KOPT-K1 (cell line): Measurements from ENCODE around the gene CRYBG1.

Source experiments
- H3K27ac ChIP-seq: fragments of 200-600 bp; sonication (generic); 2 replicates; pipeline ENCODE4 v1.5.1; 2016; ENCODE audit warnings: antibody characterized with exemption, mild to moderate bottlenecking, low read depth, low read length; ENCODE audit not compliant: poor library complexity, severe bottlenecking
- H3K36me3 ChIP-seq: fragments of 200-600 bp; sonication (generic); 2 replicates; pipeline ENCODE4 v1.5.1; 2017; ENCODE audit warnings: antibody characterized with exemption, mild to moderate bottlenecking, low read length, moderate library complexity; ENCODE audit not compliant: insufficient read depth
- H3K9me3 ChIP-seq: fragments of 200-600 bp; sonication (generic); 2 replicates; pipeline ENCODE4 v1.5.1; 2017; ENCODE audit warnings: antibody characterized with exemption, low read length, mild to moderate bottlenecking; ENCODE audit not compliant: insufficient read depth, poor library complexity, severe bottlenecking

CRYBG1 gene

DNA sequence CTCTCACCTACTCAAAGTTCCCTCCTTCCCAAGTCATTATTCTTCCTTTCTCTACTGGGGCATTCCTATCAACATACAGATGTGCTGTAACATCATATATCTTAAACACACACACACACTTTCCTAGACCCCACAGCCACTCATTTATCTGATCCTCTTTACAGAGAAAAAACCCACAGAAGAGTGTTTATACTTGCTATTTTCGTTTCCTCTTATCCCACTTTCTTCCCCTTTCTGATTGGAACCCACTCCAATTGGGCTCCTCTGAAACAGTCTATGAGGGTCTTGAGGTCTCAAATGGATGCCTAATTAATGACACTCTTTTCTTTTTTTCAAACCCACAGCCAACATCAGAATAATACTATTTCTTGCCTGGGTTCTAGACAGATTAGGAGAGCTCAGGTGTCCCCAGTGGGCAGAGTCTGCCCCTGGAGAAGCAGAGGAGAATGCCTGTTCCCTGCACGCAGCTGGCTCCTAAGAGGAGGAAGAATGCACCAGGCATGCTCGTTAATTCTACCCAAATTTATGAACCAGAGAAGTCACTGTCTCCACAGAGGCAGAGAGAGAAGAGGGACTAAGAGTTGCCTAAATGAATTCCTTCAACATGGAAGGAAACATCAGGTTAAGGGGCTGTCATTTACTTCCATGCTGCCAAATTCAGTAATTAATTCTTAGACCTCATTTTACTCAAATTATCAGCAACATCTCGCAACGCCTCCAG, 65.9 kb downstream of the CRYBG1 start:
- no peaks in the 10 kb centered on the region for H3K36me3 ChIP-seq
- no peaks in the 10 kb centered on the region for H3K9me3 ChIP-seq
- no peak overlapping the region for H3K27ac ChIP-seq

DNA sequence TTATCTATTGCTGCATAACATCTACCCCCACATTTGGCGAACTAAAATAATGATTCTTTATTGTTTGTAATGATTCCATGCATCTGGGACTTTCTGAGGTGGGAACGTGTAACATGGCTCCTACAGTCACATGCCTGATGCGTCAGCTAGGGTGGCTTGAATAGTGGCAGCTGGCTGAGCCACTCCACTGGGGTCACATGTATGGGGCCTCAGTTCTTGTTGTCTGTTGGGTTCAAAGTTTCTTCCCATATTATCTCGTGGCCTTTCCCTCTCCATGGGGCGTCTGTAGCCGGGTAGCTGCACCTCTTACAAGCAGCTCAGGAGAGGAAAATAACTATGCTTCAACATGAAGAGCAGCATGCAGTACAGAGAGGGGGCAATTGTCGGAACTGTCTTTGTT, 69.9 kb downstream of the CRYBG1 start:
- no peaks in the 10 kb centered on the region for H3K9me3 ChIP-seq
- no peaks in the 10 kb centered on the region for H3K36me3 ChIP-seq
- no peak overlapping the region for H3K27ac ChIP-seq

DNA sequence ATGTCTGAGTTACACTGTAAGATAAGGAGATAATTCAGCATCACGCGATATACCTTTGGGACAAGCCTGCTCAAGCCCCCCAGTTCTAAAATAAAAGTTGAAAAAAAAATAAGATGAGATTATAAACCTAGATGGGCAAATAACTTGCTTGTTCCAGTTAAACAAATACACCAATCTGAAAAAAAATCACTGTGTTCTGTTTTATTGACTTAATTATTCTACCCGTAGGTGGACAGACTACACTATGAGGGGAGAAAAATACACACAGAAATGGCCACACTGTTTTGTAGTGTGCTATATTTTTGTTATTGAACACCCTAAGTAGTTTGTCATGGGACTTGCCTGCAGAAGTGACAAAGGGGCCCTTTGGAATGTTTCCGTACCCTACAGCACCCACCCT, 70.9 kb downstream of the CRYBG1 start:
- no peaks in the 10 kb centered on the region for H3K9me3 ChIP-seq
- H3K36me3 ChIP-seq = no peaks in the 10 kb centered on the region
- no peak overlapping the region for H3K27ac ChIP-seq

DNA sequence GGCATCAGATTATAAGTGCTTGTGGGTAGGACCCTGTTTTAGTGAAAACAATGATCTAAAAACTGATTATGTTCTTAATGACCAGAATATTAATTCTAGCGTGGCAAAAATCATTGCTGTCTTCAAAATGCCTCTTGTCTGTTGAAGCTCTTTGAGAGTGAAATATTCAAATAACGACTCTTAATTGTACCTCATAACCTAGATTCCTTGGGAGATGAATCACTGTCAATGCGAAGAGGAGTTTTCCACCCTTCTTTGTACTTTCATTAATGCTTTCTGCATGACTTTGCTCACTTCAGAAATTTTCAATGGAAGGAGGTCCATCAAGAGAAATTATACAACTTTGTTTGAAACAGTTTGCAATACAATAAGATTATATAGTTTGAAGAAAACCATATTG, 71.5 kb downstream of the CRYBG1 start:
- no peaks in the 10 kb centered on the region for H3K36me3 ChIP-seq
- no peaks in the 10 kb centered on the region for H3K9me3 ChIP-seq
- no peak overlapping the region for H3K27ac ChIP-seq

DNA sequence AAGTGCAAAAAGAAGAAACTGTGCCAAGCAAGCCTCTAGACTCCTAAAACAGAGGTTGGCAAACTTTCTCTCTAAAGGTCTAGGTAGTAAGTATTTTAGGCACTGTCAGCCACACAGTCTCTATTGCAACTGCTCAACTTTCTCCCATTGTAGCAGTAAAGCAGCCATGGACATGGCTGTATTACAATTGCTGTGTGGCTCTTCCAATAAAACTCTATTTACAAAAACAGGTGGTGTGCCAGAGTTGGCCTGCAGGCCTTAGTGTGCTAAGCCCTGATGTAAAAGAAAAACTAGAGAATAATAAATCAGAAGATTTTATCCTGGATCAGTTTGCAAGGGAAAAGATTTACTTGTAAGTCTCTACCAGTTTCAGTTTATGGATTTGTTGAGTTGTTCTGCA, 74.0 kb downstream of the CRYBG1 start:
- H3K27ac ChIP-seq = no peak overlapping the region
- H3K9me3 ChIP-seq = no peaks in the 10 kb centered on the region
- H3K36me3 ChIP-seq = no peaks in the 10 kb centered on the region

DNA sequence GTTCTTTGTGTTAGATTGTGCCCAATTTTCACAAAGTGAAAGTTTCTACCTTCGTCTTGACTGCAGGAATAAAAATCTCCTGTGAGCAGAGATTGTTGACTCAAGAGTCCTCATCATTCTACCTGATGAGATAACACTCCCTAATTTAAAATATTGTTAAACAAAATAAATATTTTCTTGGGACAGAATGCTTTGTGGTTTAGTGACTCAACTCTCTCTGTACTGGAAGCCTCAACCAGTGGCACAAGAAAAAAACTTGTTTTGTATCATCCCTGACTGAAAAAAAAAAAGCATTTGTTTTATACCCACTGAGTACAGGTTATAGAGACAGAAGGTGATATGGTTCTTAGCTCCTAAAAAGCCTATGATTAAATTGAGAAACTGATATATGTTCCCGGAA, 78.9 kb downstream of the CRYBG1 start:
- H3K27ac ChIP-seq = no peak overlapping the region

DNA sequence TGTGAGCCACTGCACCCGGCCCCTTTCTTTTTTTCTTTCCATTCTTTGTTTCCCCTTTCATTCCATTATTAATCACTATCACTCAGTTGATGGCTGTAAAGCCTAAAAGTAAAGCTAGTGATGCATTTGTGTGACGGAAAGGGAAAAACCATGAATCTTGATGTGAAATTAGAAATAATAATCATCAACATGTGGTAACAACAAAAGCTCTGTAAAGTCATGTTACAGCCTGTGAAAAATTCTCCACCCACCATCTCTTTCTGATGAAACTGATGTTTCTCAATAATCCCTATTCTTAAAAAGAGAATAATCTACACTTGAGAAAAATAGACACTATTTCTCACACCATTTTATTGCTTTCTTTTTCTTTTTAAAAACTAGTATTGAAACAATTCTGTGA, 80.0 kb downstream of the CRYBG1 start:
- Histone ChIP-seq H3K36me3 (no peaks in the 10 kb centered on the region), H3K9me3 (no peaks in the 10 kb centered on the region), H3K27ac (no peak overlapping the region)

More for the DNA sequence above, 78.9 kb downstream of the CRYBG1 start:
- no peaks in the 10 kb centered on the region for H3K9me3 ChIP-seq
- no peaks in the 10 kb centered on the region for H3K36me3 ChIP-seq

DNA sequence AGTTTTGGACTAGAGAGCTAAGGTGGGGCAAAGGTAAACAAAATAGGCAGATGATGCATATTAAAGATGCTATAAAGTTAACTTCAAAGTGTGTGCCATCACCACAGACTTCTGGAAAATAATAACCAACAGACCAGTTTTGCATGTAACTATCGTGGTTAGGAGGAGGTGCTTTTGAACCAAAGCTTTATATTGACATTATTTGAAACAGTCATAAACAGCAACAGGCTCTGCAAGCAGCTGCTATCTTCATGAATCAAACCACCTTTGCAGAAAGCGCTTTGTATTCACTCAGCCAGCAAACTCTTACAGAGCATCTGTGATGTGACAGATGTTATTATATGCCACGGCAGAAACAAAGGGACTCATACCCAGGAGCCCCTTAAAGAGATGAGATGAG, 81.9 kb downstream of the CRYBG1 start:
- Histone ChIP-seq H3K27ac (no peak overlapping the region), H3K9me3 (no peaks in the 10 kb centered on the region), H3K36me3 (no peaks in the 10 kb centered on the region)

DNA sequence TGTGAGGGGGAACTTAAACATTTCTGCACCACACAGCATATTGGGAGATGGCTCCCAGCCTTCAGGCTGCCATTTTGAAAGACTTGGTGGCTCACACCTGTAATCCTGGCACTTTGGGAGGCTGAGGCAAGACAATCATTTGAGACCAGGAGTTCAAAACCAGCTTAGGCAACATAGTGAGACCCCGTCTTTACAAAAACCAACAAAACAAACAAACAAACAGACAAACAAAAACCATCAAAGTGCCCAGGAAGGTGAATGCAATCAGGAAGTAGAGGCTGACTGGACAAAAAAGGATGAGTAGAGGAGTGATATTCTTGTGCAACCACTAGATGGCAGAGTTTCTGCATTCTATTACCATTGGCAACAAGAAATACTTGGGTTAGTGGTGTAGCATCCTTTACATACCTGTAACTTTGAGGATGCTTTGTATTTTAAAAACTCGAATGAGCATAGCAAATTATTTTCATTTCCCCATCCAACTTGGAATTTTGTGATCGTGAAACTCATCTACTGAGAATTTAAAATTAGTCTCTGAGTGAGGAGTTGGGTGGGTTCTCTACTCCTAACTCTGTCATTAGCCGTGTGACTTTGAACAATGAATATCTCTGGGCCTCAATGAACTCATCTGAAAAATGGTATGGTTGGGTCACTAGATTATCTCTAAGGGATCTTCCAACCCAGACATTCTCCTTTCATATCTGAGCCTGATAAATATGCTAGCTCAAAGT, 84.4 kb downstream of the CRYBG1 start:
- no peaks in the 10 kb centered on the region for H3K9me3 ChIP-seq
- no peak overlapping the region for H3K27ac ChIP-seq
- no peaks in the 10 kb centered on the region for H3K36me3 ChIP-seq

DNA sequence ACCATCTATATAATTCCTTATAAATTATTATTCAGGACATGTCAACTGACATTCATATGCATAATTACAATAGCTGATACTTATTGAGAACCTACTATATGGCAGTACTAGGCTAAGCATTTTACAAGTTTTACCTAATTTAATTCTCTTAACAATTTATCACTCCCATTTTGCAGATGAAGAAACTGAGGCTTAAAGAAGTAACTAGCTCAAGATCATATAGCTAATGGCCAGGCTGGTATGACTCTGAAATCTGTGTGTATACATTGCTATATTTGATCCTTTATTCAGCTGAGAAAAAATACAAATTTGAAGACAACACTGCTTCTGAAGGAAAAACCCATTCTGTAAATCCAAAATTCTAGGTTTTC, 85.0 kb downstream of the CRYBG1 start:
- Histone ChIP-seq H3K36me3 (no peaks in the 10 kb centered on the region), H3K27ac (no peak overlapping the region)

DNA sequence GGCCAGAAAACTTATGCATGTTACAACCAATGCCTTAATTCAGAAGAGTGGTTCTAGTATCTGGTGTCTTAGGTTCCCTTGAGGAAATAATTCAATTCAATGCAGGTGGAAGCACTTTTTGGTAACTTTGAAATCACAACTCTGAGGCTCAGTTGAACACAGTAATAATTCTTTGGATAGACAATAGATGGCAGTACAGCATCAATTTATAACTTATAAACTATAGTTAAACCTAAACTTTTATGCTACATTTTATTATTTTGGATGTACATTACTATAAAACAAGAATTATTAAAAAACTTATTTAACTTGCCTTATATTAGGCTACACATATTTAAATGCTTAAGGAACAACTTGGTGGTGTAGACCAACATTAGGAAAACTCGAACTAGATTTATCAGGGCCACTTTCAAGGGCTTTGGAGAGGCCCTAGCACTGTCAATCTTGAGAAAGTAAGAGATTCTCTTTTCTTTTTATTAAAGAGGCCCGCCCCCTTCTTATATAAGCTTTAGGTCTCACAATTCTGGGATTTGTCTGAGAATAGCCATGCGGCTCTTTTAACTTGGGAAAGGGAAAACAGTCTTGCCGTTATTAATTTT, 85.9 kb downstream of the CRYBG1 start:
- Histone ChIP-seq H3K36me3 (no peaks in the 10 kb centered on the region), H3K27ac (no peak overlapping the region), H3K9me3 (no peaks in the 10 kb centered on the region)

More for the DNA sequence above, 85.0 kb downstream of the CRYBG1 start:
- no peaks in the 10 kb centered on the region for H3K9me3 ChIP-seq

DNA sequence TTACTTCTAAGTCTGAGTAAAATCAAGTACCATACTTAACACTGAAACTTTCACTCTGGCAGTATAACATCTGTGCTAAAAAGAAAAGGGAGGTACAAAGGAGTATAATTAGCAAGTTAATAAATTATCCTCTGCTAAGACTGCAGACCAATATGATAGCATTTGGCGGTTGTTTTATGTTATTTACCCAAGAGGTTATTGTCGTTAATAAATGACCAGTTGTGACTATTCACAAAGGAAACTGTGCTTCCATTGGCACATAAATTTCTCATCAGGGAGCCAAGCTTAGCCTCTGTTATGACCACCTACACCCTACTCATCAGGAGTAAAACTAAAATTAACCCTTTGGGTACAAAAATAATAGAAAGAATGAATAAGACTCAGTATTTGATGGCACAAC, 86.5 kb downstream of the CRYBG1 start:
- Histone ChIP-seq H3K36me3 (no peaks in the 10 kb centered on the region), H3K27ac (no peak overlapping the region), H3K9me3 (no peaks in the 10 kb centered on the region)

DNA sequence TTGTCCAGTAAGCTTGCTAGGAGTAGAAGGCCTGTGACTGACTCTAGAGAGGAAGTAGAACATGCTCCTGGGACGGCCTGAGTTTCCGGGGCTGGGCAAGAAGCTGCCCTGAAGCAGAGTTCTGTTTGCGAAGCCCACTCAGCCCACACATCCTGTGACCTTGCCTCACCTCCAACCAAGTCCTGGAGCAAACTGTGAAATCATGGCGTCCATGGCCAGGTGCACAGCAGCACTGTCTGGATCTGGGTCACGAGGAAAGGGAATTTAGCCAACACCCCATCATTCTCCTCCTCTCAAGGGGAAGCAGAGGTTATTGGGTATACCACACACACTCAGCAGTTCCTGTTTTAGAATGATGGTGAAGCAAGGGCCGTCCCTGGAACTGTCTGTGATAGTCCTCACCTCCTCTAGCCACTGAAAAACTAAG, 87.5 kb downstream of the CRYBG1 start:
- Histone ChIP-seq H3K9me3 (no peaks in the 10 kb centered on the region), H3K27ac (no peak overlapping the region), H3K36me3 (no peaks in the 10 kb centered on the region)

DNA sequence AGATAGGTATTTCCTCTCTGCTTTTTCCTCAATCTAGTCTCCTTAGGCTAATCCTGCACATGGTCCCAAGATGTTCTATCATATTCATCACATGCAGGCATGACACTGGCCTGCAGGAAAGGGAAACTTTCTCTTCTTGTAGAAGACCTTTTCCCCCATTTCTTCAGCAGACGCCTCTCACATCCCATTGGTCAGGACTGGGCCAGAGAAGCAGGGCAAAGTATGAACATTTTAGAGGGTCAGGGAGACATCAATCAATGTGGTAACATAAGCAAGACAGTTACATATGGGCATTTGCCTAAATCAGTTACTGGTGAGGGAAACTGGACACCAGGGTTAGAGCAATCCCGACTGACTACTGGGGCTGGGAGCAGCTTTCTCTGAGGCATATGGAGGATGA, 90.1 kb downstream of the CRYBG1 start:
- Histone ChIP-seq H3K9me3 (no peaks in the 10 kb centered on the region), H3K36me3 (no peaks in the 10 kb centered on the region), H3K27ac (no peak overlapping the region)

DNA sequence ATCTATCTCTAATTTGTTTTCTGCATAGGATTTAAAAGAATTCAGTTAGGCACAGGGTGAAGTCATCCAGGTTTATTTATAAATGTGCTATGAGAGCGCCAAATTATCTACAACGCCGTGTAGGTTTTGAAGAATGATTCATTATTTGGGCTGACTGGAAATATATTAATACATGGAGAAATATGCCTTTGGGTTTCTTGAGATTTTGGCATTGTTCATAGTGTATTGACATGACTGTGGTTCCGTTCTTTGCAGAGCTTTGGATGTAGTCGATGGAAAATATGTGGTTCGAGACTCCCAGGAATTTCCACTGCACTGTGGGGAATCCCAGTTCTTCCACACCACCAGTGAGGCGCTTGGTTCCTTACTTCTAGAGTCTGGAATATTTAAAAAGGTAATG, 90.9 kb downstream of the CRYBG1 start:
- Histone ChIP-seq H3K9me3 (no peaks in the 10 kb centered on the region), H3K27ac (no peak overlapping the region), H3K36me3 (no peaks in the 10 kb centered on the region)

DNA sequence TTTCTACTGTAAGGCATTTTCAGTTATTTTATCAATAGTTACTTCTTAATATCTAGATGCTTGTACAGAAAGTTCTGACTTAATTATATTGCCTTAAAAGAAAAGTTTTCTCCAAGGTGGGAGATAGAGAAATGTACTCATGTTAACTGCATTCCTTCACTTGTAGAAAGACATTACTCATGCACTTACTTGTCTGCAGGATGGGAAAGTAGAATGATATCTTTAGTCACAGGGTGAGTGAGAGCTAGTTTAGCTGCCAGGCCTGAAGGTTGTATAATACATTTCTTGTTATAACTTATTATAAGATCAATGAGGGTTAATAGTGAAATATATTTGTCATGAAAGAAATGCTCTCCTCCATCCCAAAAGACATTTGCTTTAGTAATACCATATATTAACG, 92.1 kb downstream of the CRYBG1 start:
- H3K9me3 ChIP-seq = no peaks in the 10 kb centered on the region
- no peaks in the 10 kb centered on the region for H3K36me3 ChIP-seq
- no peak overlapping the region for H3K27ac ChIP-seq
